HG03025 (cell line): ENCODE results near the gene HCN2.

Source experiments
- ATAC-seq: cut with Tn5 transposase; IDR thresholded peaks from one replicate; pipeline ENCODE4 v1.9.1; 2021; ENCODE audit warnings: mild to moderate bottlenecking, moderate library complexity; ENCODE audit not compliant: unreplicated experiment, low FRiP score

Gene HCN2

GRCh38 chr19:650121-650520 is 60.4 kb downstream of the HCN2 start:
- ATAC-seq: no peak

GRCh38 chr19:651114-651818 is 61.6 kb downstream of the HCN2 start:
- ATAC-seq: no peak

GRCh38 chr19:651991-652390 is 62.3 kb downstream of the HCN2 start:
- no peak for ATAC-seq

GRCh38 chr19:652467-653389 is 63.0 kb downstream of the HCN2 start:
- ATAC-seq: no peak

- no peak for ATAC-seq
Measured at GRCh38 chr19:653425-653824, 63.7 kb downstream of the HCN2 start.

- ATAC-seq: no peak
Measured at GRCh38 chr19:655691-656090, 66.0 kb downstream of the HCN2 start.

GRCh38 chr19:656751-657559 is 67.3 kb downstream of the HCN2 start:
- ATAC-seq: no peak

- ATAC-seq: no peak
Measured at GRCh38 chr19:657611-658010, 67.9 kb downstream of the HCN2 start.

GRCh38 chr19:658059-658839 is 68.6 kb downstream of the HCN2 start:
- ATAC-seq: no peak

- no peak for ATAC-seq
Measured at GRCh38 chr19:658916-659839, 69.5 kb downstream of the HCN2 start.

- no peak for ATAC-seq
Measured at GRCh38 chr19:660793-661426, 71.2 kb downstream of the HCN2 start.

- no peak for ATAC-seq
Measured at GRCh38 chr19:661427-662196, 71.9 kb downstream of the HCN2 start.

GRCh38 chr19:662207-662961 is 72.7 kb downstream of the HCN2 start:
- peak; percentile 3 for ATAC-seq

GRCh38 chr19:662962-663681 is 73.4 kb downstream of the HCN2 start, which contains the start of gene RNF126:
TSS of gene RNF126 (minus strand) at chr19:663214. CDS start at chr19:663121, 93 bp downstream.
- ATAC-seq: peak; percentile 50

- ATAC-seq: no peak
Measured at GRCh38 chr19:663682-664117, 74.0 kb downstream of the HCN2 start.

- ATAC-seq: no peak
Measured at GRCh38 chr19:664913-665443, 75.3 kb downstream of the HCN2 start.
